OCI-LY1 (cell line): Measurements from ENCODE around the gene STK32B.

Experiments
- H2AFZ ChIP-seq: fragments of 200-600 bp; sonication (generic), shearing (Covaris generic); 2 replicates; pipeline ENCODE4 v1.6.0; 2014; ENCODE audit warnings: antibody characterized with exemption, mild to moderate bottlenecking, low read length
- H3F3A ChIP-seq: fragments of 200-600 bp; sonication (generic), shearing (Covaris generic); 2 replicates; pipeline ENCODE4 v1.6.0; 2014; ENCODE audit warnings: mild to moderate bottlenecking, antibody characterized with exemption, low read length, moderate library complexity; ENCODE audit not compliant: insufficient read depth
- H3K27ac ChIP-seq: fragments of 200-600 bp; sonication (generic); 2 replicates; pipeline ENCODE4 v1.5.1; 2014; ENCODE audit warnings: low read length, mixed run types, mild to moderate bottlenecking, low read depth; ENCODE audit not compliant: poor library complexity, severe bottlenecking
- H3K27me3 ChIP-seq: fragments of 200-600 bp; sonication (generic); 2 replicates; pipeline ENCODE4 v1.6.0; 2014; ENCODE audit warnings: antibody characterized with exemption, mild to moderate bottlenecking, low read length, moderate library complexity; ENCODE audit not compliant: insufficient read depth
- H3K36me3 ChIP-seq: fragments of 200-600 bp; sonication (generic); 2 replicates; pipeline ENCODE4 v1.6.1; 2014; ENCODE audit warnings: mild to moderate bottlenecking, antibody characterized with exemption, low read length, moderate library complexity, mixed read lengths; ENCODE audit not compliant: insufficient read depth
- H3K4me1 ChIP-seq: fragments of 200-600 bp; sonication (generic); 2 replicates; pipeline ENCODE4 v1.5.1; 2014; ENCODE audit warnings: mild to moderate bottlenecking, low read length, moderate library complexity; ENCODE audit not compliant: insufficient read depth, severe bottlenecking
- H3K4me2 ChIP-seq: fragments of 200-600 bp; sonication (generic), shearing (Covaris generic); 2 replicates; pipeline ENCODE4 v1.6.1; 2014; ENCODE audit warnings: low read length
- H3K4me3 ChIP-seq: fragments of 200-600 bp; sonication (generic); 2 replicates; pipeline ENCODE4 v1.5.1; 2014; ENCODE audit warnings: low read length, low read depth, mild to moderate bottlenecking, mixed read lengths; ENCODE audit not compliant: poor library complexity, severe bottlenecking
- H3K79me2 ChIP-seq: fragments of 200-600 bp; shearing (Covaris generic); 2 replicates; pipeline ENCODE4 v1.6.1; 2016; ENCODE audit warnings: mixed run types, low read length, mixed read lengths; ENCODE audit not compliant: insufficient read depth
- H3K9ac ChIP-seq: fragments of 200-600 bp; sonication (generic), shearing (Covaris generic); 2 replicates; pipeline ENCODE4 v1.6.1; 2014; ENCODE audit warnings: mild to moderate bottlenecking, low read length, mixed read lengths
- H3K9me2 ChIP-seq: fragments of 200-600 bp; sonication (generic), shearing (Covaris generic); 2 replicates; pipeline ENCODE4 v1.6.1; 2014; ENCODE audit warnings: low read depth, mild to moderate bottlenecking, low read length, mixed read lengths
- H3K9me3 ChIP-seq: fragments of 200-600 bp; shearing (Covaris generic); 2 replicates; pipeline ENCODE4 v1.6.1; 2014; ENCODE audit warnings: low read length, mixed read lengths
- H4K20me1 ChIP-seq: fragments of 200-600 bp; sonication (generic), shearing (Covaris generic); 2 replicates; pipeline ENCODE4 v1.6.0; 2016; ENCODE audit warnings: mild to moderate bottlenecking, low read length; ENCODE audit not compliant: insufficient read depth
- CTCF ChIP-seq: fragments of 200-600 bp; sonication (generic), shearing (Covaris generic); IDR thresholded peaks from 2 replicates; pipeline ENCODE4 v1.5.1; 2017; ENCODE audit warnings: mild to moderate bottlenecking, antibody characterized with exemption, low read length, moderate library complexity, mixed read lengths
- EZH2 ChIP-seq: fragments of 200-600 bp; sonication (generic), shearing (Covaris generic); IDR thresholded peaks from 2 replicates; pipeline ENCODE4 v1.8.0; 2017; ENCODE audit warnings: borderline replicate concordance, mixed run types, mild to moderate bottlenecking, antibody characterized with exemption, low read length, moderate library complexity, mixed read lengths

STK32B gene

GRCh38 chr4:5212255-5213013 is 161.2 kb downstream of the STK32B start:
- TF ChIP-seq CTCF (no peak), EZH2 (no peak)
- no peak overlapping the region for H3K4me2 ChIP-seq
- H3K79me2 ChIP-seq, result no peaks in the 10 kb centered on the region
- H3K36me3 ChIP-seq, result no peaks in the 10 kb centered on the region
- no peaks in the 10 kb centered on the region for H3K4me1 ChIP-seq
- no peak overlapping the region for H3K27ac ChIP-seq
- H3K9me2 ChIP-seq, result no peaks in the 10 kb centered on the region
- no peak overlapping the region for H3K9ac ChIP-seq
- H3K9me3 ChIP-seq, result no peaks in the 10 kb centered on the region
- no peak overlapping the region for H2AFZ ChIP-seq
- H3K27me3 ChIP-seq, result no peaks in the 10 kb centered on the region
- no peaks in the 10 kb centered on the region for H4K20me1 ChIP-seq
- H3K4me3 ChIP-seq, result no peak overlapping the region
- no peaks in the 10 kb centered on the region for H3F3A ChIP-seq

- no peaks in the 10 kb centered on the region for H3F3A ChIP-seq
- no peaks in the 10 kb centered on the region for H3K36me3 ChIP-seq
- H3K9me3 ChIP-seq, result no peaks in the 10 kb centered on the region
- H3K9ac ChIP-seq, result no peak overlapping the region
- H3K4me3 ChIP-seq, result no peak overlapping the region
- H3K9me2 ChIP-seq, result no peaks in the 10 kb centered on the region
- no peak overlapping the region for H3K4me2 ChIP-seq
- no peak for TF ChIP-seq EZH2
- no peak for TF ChIP-seq CTCF
- H3K27ac ChIP-seq, result no peak overlapping the region
- no peak overlapping the region for H2AFZ ChIP-seq
- no peaks in the 10 kb centered on the region for H3K4me1 ChIP-seq
- H4K20me1 ChIP-seq, result no peaks in the 10 kb centered on the region
- no peaks in the 10 kb centered on the region for H3K79me2 ChIP-seq
- H3K27me3 ChIP-seq, result no peaks in the 10 kb centered on the region
These were observed 161.9 kb downstream of the STK32B start for GRCh38 chr4:5213087-5213595.

- H4K20me1 ChIP-seq, result no peaks in the 10 kb centered on the region
- no peaks in the 10 kb centered on the region for H3K4me1 ChIP-seq
- H3K4me3 ChIP-seq, result no peak overlapping the region
- no peaks in the 10 kb centered on the region for H3K9me3 ChIP-seq
- TF ChIP-seq EZH2, result no peak
- TF ChIP-seq CTCF, result no peak
- H3K36me3 ChIP-seq, result no peaks in the 10 kb centered on the region
- H3K9me2 ChIP-seq, result no peaks in the 10 kb centered on the region
- H3K27ac ChIP-seq, result no peak overlapping the region
- no peak overlapping the region for H3K9ac ChIP-seq
- H3F3A ChIP-seq, result no peaks in the 10 kb centered on the region
- no peaks in the 10 kb centered on the region for H3K27me3 ChIP-seq
- no peak overlapping the region for H2AFZ ChIP-seq
- H3K4me2 ChIP-seq, result no peak overlapping the region
- H3K79me2 ChIP-seq, result no peaks in the 10 kb centered on the region
These were observed 164.0 kb downstream of the STK32B start for GRCh38 chr4:5215321-5215720.
